HG03196 (cell line): ENCODE results near the gene NRN1.
"Not testable (repeated sequence)": the region's sequence is repeated elsewhere in the genome, so short reads cannot be mapped to it uniquely, and the experiment has no call there.

Source experiments
- ATAC-seq: cut with Tn5 transposase; IDR thresholded peaks from one replicate; pipeline ENCODE4 v1.9.1; 2021; ENCODE audit not compliant: unreplicated experiment

Gene NRN1

GRCh38 chr6:6006428-6007365 lies at the start of gene NRN1:
Gene NRN1, minus strand, starts transcription at chr6:6006925. Its CDS starts 176 bp downstream, at chr6:6006749.
- no peak for ATAC-seq

- ATAC-seq: no peak
Observed at GRCh38 chr6:6052216-6052615, 45.5 kb upstream of the NRN1 start.

DNA sequence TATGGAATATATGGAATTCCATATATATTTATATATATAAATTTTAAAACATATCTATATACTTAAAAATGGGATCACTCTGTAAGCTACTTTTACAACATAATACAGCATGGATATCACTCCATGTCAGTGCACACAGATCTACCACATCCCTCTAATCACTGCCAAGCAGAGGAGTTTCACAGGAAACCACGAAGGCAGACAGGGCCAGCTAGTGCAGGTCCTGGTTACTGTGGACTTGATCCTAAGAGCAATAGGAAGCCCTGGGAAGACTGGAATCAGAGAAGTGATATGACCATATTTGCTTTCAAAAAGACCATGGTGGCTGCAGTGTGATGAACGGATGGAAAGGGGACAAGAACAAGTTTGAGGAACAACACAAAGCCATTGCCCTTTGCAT lies 40.0 kb upstream of the NRN1 start:
- no peak for ATAC-seq

DNA sequence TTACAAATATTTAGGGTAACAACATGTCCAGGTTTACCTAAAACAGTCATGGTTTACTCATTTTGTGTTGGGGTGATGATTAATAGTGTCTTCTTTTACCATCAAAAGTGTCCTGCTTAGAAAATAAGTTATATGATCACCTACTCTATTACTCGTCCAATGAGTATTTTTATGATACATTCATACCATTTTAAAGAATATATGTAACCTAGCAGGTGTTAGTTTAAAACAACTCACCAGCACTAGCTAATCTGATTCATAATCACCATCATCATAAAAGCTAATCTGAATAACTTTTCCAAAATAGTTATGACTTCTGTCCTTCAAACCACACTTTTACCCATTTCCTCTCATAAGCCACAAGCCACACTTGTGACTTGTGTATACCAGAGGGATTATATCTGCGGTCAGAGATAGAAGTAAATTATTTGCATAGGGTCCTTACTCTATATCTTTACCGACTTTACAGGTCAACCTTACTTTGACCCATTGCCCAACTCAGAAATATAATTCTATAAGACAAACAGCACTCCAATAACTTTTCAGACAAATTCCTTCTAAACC lies 33.3 kb upstream of the NRN1 start:
- no peak for ATAC-seq

GRCh38 chr6:6037179-6037578 lies 30.5 kb upstream of the NRN1 start:
- no peak for ATAC-seq

- ATAC-seq: no peak
Observed at GRCh38 chr6:6033858-6034257, 27.1 kb upstream of the NRN1 start.

DNA sequence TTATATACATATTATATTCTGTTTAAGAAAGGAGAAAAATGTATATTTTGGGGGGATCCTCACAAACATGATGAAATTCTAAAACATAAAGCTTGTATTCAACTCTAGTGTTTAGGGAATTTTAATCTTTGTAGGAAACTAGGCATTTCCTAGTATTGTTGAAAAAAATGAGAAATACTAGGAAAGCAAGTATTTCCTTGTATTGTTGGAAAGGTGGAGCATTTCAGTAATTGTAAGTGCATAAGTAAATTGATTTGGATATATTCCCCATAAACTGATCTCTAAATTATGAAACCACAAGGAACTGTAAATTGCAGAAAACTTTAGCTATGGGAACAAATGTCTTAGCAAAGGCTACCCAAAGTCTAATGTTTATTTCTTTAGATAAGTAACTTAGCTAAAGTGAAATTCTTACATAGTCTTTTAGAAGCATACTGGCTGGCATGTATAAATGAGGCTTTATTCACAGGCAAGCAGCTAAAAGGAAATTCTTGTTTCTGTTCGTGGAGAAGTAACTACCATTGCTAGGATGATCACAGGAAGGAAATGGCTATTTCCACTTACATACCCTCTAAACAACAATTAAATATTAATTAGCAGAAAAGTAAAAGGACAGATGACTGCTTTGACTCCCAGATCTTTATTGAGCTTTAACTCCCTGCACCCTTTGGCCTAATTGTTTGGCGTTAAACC lies 19.9 kb upstream of the NRN1 start:
- no peak for ATAC-seq

DNA sequence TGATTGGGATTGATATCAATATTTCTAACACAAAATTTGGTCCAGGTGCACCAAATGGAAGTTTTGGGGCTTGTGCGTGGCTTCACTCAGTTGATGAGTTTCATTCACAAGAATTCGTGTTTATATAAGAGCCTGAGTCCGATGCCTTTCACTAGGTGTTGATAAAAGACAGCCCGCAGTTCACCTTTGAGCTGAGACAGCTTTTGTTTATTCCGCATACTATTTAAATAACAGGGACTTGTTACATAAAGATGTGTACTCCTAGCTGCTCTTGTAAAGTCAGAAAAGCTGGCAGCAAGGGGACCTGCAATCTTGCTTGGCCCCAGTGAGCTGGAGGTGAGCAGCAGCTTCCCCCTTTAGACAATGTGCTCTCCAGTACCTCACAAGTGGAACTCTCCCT lies 19.0 kb upstream of the NRN1 start:
- no peak for ATAC-seq

DNA sequence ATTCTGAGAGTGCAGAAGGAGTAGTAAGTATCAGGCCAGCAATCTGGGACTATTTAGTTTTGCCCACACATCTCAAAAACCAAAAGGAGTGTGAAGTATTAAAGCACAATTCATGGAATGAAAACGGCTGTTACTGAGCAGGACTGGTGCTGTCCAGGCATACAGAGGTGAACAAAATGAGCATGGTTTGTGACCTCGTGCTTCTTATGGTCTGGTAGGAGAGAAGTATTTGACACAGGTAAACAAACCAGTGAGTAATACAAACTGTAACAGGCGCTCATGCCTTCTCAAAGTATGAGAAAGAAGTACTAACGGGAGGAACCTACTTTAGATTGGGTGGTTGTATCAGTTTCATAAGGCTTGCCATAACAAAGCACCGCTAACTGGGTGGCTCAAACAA lies 17.5 kb upstream of the NRN1 start:
- no peak for ATAC-seq

DNA sequence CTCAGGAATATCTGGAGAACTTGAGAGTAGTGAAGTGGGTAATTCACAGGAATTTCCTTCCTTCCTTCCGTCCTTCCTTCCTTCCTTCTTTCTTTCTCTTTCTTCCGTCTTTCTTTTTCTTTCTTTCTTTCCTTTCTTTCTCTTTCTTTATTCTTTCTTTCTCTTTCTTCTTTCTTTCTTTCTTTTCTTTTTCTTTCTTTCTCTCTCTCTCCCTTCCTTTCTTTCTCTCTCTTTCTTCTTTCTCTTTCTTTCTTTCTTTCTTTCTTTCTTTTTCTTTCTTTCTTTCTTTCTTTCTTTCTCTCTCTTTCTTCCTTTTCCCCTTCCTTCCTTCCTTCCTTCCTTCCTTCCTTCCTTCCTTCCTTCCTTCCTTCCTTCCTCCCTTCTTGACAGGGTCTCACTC lies 16.1 kb upstream of the NRN1 start:
- ATAC-seq: not testable (repeated sequence)

GRCh38 chr6:6008648-6009421 lies 2.1 kb upstream of the NRN1 start:
- peak; percentile 66 for ATAC-seq

GRCh38 chr6:6008089-6008647 lies 1.4 kb upstream of the NRN1 start:
- peak; percentile 2 for ATAC-seq

DNA sequence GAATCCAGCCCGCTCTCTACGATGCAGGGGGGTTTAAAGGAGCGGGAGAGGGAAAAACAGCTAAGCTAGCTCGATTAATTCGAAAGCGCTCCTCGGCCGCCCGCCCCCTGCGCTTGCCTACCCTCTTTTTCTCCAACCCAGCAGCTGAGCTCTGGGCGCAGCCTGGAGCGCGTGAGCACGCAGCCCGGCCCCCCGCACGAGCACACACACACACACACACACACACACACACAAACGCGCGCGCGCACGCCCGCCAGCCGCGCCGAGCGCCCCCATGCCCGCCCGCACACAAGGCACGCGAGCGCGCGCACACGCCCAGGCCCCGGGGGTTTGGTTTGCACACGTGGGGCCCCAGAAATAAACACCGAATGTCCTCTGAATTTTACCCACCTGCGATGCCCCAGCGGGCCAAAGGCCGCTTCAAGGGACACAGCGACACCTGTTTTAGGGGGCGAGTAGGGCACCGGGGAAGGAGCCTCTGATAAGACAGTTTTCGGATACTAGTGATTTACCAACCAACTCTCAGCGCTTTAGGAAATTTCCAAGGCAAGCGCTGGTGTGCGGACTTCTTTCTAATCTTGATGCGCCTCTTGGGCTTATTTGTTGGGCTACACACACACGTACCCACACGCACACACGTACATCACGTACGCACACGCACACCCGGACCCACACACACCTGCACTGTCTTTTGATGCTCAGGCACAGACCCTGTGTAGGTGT lies 802 bp upstream of the NRN1 start:
- ATAC-seq: no peak

DNA sequence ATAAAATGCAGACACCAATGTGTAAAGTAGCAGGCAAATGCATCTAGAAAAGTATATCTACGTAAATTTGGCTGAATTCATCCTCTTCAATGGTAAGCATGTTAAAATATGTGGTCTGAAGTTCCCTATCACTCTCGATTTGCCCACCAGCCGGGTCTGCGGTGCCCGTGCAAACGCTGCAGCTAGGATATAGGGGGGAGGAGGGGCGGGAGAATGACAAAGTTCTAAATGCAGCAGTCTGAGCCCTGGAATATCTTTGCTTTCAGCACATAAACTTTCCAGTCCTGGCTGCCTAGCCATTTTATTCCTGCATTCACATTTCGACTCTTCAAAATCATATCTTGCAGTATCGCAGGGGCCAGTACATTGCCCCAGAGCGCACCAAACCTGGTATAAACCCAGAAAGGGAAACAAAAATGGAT lies 708 bp downstream of the NRN1 start:
- no peak for ATAC-seq

- no peak for ATAC-seq
Observed at GRCh38 chr6:6005051-6006005, 1.4 kb downstream of the NRN1 start.

DNA sequence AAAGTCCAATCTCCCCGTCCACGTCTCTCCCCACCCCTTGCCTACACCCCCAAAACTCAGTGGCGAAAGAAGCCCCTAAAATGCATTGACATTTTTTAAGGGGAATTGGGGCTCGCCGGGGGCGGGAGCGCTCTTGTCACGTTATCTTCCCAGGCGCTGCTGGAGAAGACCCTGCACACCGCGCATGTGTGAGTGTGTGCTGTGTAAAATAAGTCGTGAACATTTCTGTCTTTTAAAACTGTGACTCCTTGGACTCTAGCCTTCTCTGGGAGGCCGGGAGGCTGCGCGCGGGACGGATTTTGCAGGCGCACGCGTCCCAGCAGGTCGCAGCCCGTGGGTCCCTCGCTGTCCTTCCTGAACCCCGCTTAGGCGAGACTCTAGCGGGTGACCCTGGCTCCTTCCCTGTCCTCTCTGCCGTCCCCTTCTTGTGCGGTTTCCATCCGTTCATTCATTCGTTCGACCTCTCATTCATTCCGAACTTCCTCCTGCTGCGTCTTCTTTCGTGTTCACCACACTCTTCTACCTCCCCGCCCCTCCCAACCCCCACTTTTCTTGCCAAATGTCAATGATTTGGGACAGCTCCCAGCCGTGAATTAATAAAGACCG lies 2.2 kb downstream of the NRN1 start:
- no peak for ATAC-seq

- no peak for ATAC-seq
Observed at GRCh38 chr6:6003621-6004366, 2.9 kb downstream of the NRN1 start.
